Measurements from ENCODE around the gene FRMPD3.

DNA sequence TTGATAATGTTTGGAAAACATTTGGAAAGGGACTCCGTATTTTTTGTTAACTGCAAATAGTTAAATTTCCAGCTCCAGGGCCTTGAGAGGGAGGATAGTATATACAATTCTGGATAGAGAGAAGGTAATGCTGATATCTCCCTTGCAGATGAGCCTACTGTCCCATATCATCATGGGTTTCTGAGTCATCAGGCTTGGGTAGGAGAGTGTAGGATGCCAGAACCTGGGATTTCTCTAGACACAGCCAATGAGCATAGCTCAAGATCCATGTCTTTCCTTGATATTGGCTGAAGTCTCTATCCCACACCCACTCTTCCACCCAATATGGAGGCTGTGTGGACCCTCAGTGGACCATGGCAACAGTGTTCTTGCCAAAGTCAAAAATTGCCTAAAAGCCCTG lies 7.8 kb downstream of the FRMPD3 start:
- TF ChIP-seq, protein P1, sequence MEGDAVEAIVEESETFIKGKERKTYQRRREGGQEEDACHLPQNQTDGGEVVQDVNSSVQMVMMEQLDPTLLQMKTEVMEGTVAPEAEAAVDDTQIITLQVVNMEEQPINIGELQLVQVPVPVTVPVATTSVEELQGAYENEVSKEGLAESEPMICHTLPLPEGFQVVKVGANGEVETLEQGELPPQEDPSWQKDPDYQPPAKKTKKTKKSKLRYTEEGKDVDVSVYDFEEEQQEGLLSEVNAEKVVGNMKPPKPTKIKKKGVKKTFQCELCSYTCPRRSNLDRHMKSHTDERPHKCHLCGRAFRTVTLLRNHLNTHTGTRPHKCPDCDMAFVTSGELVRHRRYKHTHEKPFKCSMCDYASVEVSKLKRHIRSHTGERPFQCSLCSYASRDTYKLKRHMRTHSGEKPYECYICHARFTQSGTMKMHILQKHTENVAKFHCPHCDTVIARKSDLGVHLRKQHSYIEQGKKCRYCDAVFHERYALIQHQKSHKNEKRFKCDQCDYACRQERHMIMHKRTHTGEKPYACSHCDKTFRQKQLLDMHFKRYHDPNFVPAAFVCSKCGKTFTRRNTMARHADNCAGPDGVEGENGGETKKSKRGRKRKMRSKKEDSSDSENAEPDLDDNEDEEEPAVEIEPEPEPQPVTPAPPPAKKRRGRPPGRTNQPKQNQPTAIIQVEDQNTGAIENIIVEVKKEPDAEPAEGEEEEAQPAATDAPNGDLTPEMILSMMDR (IDR thresholded peaks at IDR 0.05): no peak
- TF ChIP-seq POLR2A (IDR thresholded peaks at IDR 0.05) (no peak), EP300 (IDR thresholded peaks at IDR 0.05; ENCODE audit: low read depth) (no peak)

All from transverse colon (tissue), 3 donors.